NCI-H82 treated with DMSO at 0.1 percent for 48 hours (cell line): ENCODE results near the gene TSEN34.
"Not testable (repeated sequence)": the region's sequence is repeated elsewhere in the genome, so short reads cannot be mapped to it uniquely, and the experiment has no call there.

ENCODE experiments used
- DNase-seq: peaks from one replicate; lab custom pipeline; 2025; ENCODE audit not compliant: unreplicated experiment; lab: John Stamatoyannopoulos, UW

Gene TSEN34

GRCh38 chr19:54231077-54231931, 40.2 kb downstream of the TSEN34 start:
- peak; percentile 45 for DNase-seq

DNA sequence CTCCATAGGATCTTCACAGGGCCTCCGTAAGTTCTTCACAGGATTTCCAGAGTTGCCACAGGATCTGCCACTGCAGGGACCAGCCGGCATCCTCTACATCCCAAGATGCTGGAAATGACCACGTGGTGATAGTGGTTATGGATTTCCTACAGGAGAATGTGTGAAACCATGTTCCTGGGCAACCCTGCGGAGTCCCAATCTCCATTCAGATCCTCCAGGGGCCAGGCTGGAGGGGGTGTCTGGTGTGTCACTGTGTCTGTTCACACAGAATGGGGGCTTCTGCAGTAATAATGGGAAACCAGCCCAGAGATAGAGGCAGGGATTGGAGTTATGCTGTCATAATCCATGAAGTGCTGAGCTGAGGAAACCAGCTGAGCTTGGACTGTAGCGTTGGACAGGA, 42.8 kb downstream of the TSEN34 start:
- no peak for DNase-seq

DNA sequence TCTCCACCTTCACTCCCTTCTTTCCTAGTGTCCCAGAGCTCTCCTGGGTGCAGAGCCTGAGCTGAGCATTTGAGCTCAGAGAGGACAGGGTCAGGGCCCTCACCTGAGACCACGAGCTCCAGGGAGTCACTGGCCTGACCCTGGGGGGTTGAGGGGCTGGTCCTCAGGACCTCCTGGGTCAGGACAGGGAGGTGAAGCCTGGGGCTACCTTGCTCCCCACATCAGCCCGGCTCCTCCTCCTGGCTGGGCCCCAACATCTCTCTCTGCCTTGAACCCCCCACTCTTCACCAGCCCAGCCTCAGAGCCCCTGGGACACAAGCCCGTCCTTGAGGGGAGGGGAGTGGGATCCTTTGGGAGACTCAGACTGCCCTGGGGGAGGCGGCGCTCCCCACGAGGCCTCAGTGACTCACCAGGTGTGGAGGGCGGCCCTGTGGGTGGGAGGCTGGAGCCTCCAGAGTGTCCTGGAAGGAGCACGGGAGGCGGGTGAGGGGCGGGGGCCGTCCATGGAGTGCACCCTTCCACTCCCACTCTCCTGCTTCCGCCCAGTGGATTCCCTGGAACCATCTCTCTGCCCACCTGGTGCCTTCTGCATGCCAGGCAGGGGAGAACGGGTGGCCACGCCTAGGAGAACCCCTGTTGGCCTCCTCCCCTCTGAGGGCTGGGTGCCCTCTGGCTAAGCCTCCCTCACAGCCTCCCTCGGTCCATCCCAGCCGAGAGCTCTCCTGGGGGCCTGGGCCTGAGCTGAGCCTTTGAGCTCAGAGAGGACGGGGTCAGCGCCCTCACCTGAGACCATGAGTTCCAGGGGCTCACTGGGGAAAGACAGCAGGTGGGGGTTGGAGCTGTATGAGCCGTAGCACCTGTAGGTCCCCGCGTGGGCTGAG, 48.6 kb downstream of the TSEN34 start:
- not testable (repeated sequence) for DNase-seq

- DNase-seq = not testable (repeated sequence)
Observed at GRCh38 chr19:54240372-54241336, 49.5 kb downstream of the TSEN34 start.

GRCh38 chr19:54242234-54242633, 51.1 kb downstream of the TSEN34 start:
- DNase-seq = not testable (repeated sequence)

GRCh38 chr19:54242646-54243045, 51.5 kb downstream of the TSEN34 start, which contains the start of gene LILRA6:
Gene LILRA6 (minus strand): TSS chr19:54242790.
- DNase-seq = not testable (repeated sequence)

DNA sequence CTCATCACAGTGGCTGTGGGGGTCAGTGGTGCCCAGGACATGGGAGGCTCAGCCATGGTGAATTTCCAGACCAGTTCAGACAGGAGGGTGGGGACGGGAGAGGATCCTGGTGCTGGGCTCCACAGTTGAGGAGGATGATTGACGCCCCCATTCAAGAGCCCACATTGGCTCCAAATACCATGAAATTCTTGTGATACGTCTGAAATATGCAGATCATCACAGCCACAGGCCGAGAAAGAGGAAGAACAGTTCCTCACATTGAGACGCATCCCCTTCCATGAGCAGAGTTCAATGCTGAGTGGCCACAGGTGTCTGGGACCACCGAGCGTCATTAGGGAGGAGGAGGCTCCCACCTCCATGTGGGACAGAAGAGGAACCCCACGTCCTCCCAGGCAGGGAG, 52.7 kb downstream of the TSEN34 start:
- DNase-seq = not testable (repeated sequence)
